Measurements from ENCODE around the gene CTH. TPM values are rescaled to one million over a fixed set of nuclear protein-coding genes. Genes with fewer than 3 reads are reported as not detected.

The CTH gene
- total and polyA plus RNA-seq, 2 experiments from 2014 or later, result 31.0 to 34.3 TPM

GRCh38 chr1:70434253-70434859, 23.3 kb downstream of the CTH start:
- Histone ChIP-seq H3K9me2 (ENCODE audit: insufficient read depth) (no peaks in the 10 kb centered on the region), H4K20me1 (replicated peaks; ENCODE audit: insufficient read depth) (0 out of 2 replicates have a peak, but pooled peaks cover 8% of the 10 kb centered on the region), H2AFZ (no peak overlapping the region), H3F3A (replicated peaks; ENCODE audit: low read depth) (no peaks in the 10 kb centered on the region), H3K27me3 (ENCODE audit: insufficient read depth) (no peaks in the 10 kb centered on the region), H3K36me3 (ENCODE audit: insufficient read depth) (peaks cover 75% of the 10 kb centered on the region), H3K4me3 (no peak overlapping the region), H3K27ac (ENCODE audit: low read depth) (no peak overlapping the region), H3K4me2 (no peak overlapping the region), H3K4me1 (ENCODE audit: insufficient read depth) (0 out of 2 replicates have a peak, but pooled peaks cover 2% of the 10 kb centered on the region), H3K79me2 (replicated peaks; ENCODE audit: insufficient read depth) (no peaks in the 10 kb centered on the region)
- DNase-seq (ENCODE audit: low spot score), result no peak
- Mint-ChIP-seq H3K36me3 (ENCODE audit: low read depth) (peaks cover 89% of the 10 kb centered on the region), H3K4me3 (no peak overlapping the region), H3K27ac (no peak overlapping the region), H3K27me3 (ENCODE audit: insufficient read depth, low read depth, poor library complexity) (no peaks in the 10 kb centered on the region), H3K4me1 (peaks cover 2% of the 10 kb centered on the region; the same call in 2 of the 3 replicates), H3K9me3 (no peaks in the 10 kb centered on the region)
- no peak for TF ChIP-seq CTCF (conservative IDR thresholded peaks at IDR 0.05; ENCODE audit: low read depth in 2 of 2)
- TF ChIP-seq POLR2AphosphoS5 (IDR thresholded peaks at IDR 0.05; ENCODE audit: low read depth), result no peak
- no peak for ATAC-seq

GRCh38 chr1:70436622-70437251, 25.7 kb downstream of the CTH start:
- Histone ChIP-seq H3K4me1 (ENCODE audit: insufficient read depth) (peaks cover 12% of the 10 kb centered on the region), H3K36me3 (ENCODE audit: insufficient read depth) (peaks cover 67% of the 10 kb centered on the region), H4K20me1 (replicated peaks; ENCODE audit: insufficient read depth) (0 out of 2 replicates have a peak, but pooled peaks cover 8% of the 10 kb centered on the region), H3K27ac (ENCODE audit: low read depth) (no peak overlapping the region), H3K27me3 (ENCODE audit: insufficient read depth) (no peaks in the 10 kb centered on the region), H3K4me2 (no peak overlapping the region), H2AFZ (no peak overlapping the region), H3K9me2 (ENCODE audit: insufficient read depth) (no peaks in the 10 kb centered on the region), H3F3A (replicated peaks; ENCODE audit: low read depth) (0 out of 2 replicates have a peak, but pooled peaks cover 4% of the 10 kb centered on the region), H3K4me3 (no peak overlapping the region), H3K79me2 (replicated peaks; ENCODE audit: insufficient read depth) (no peaks in the 10 kb centered on the region)
- no peak overlapping the region for H3K27ac Mint-ChIP-seq
- no peak for ATAC-seq
- no peaks in the 10 kb centered on the region for H3K27me3 Mint-ChIP-seq (ENCODE audit: insufficient read depth, low read depth, poor library complexity)
- TF ChIP-seq JUNB (IDR thresholded peaks at IDR 0.05; ENCODE audit: unreplicated experiment) (no peak), ZNF462 (CRISPR knock-in tag; IDR thresholded peaks at IDR 0.05) (no peak), EZH2 (IDR thresholded peaks at IDR 0.05; ENCODE audit: low read depth, unreplicated experiment) (no peak), POLR2AphosphoS5 (IDR thresholded peaks at IDR 0.05; ENCODE audit: low read depth) (no peak), ZNF331 (CRISPR knock-in tag; IDR thresholded peaks at IDR 0.05; ENCODE audit: low read depth) (no peak), ZNF114 (CRISPR knock-in tag; IDR thresholded peaks at IDR 0.05) (no peak), CTCF (conservative IDR thresholded peaks at IDR 0.05; ENCODE audit: low read depth in 2 of 2) (peak in 1 of 2 experiments; percentile 20; a peak in 2 of 4 replicates)
- H3K4me3 Mint-ChIP-seq, result no peak overlapping the region
- DNase-seq (ENCODE audit: low spot score), result no peak
- H3K9me3 Mint-ChIP-seq, result no peaks in the 10 kb centered on the region
- peaks cover 87% of the 10 kb centered on the region for H3K36me3 Mint-ChIP-seq (ENCODE audit: low read depth)
- H3K4me1 Mint-ChIP-seq, result peaks cover 10% of the 10 kb centered on the region

Measured in GM23338 (cell line).